OCI-LY7 (cell line): ENCODE data around the gene HYCC2. TPM values are rescaled to one million over a fixed set of nuclear protein-coding genes. Genes with fewer than 3 reads are reported as not detected.

Experiments
- BruUV-seq: library from RNA; stranded (reverse); fragments of 400-500 nt; replicated peaks from 2 replicates; lab custom pipeline; 2021; lab: Mats Ljungman, UMichigan
- CTCF ChIA-PET: fragments of 300-600 bp; sonication (Branson Sonifier 250); formaldehyde crosslinking; loops from one replicate; lab custom pipeline; 2022; ENCODE audit warnings: antibody characterized with exemption; ENCODE audit not compliant: unreplicated experiment; lab: Charles Lee
- POLR2A ChIA-PET: fragments of 300-600 bp; sonication (Branson Sonifier 250); formaldehyde crosslinking; loops from one replicate; lab custom pipeline; 2022; ENCODE audit warnings: antibody characterized with exemption; lab: Charles Lee
- DNase-seq: peaks from one replicate; pipeline ENCODE4 v3.0.0-alpha.2; 2015; ENCODE audit warnings: low spot score
- H2AFZ ChIP-seq: fragments of 200-600 bp; sonication (generic), shearing (Covaris generic); 2 replicates; pipeline ENCODE4 v1.6.1; 2014; ENCODE audit warnings: mild to moderate bottlenecking, antibody characterized with exemption, low read length, moderate library complexity
- H3K27ac ChIP-seq: fragments of 200-600 bp; sonication (generic); 2 replicates; pipeline ENCODE4 v1.5.1; 2014; ENCODE audit warnings: mixed run types, low read depth, mild to moderate bottlenecking, moderate library complexity, low read length, inconsistent platforms; ENCODE audit not compliant: poor library complexity, severe bottlenecking
- H3K36me3 ChIP-seq: fragments of 200-600 bp; sonication (generic); 2 replicates; pipeline ENCODE4 v1.6.1; 2014; ENCODE audit warnings: mild to moderate bottlenecking, antibody characterized with exemption, low read length, moderate library complexity, mixed read lengths; ENCODE audit not compliant: insufficient read depth
- H3K4me1 ChIP-seq: fragments of 200-600 bp; sonication (generic); 2 replicates; pipeline ENCODE4 v1.5.1; 2014; ENCODE audit warnings: mild to moderate bottlenecking, low read length; ENCODE audit not compliant: insufficient read depth, poor library complexity, severe bottlenecking
- H3K4me2 ChIP-seq: fragments of 200-600 bp; sonication (generic); 2 replicates; pipeline ENCODE4 v1.6.1; 2014; ENCODE audit warnings: mild to moderate bottlenecking, low read length
- H3K4me3 ChIP-seq: fragments of 200-600 bp; sonication (generic); 2 replicates; pipeline ENCODE4 v1.5.1; 2014; ENCODE audit warnings: mild to moderate bottlenecking, low read depth, low read length; ENCODE audit not compliant: poor library complexity, severe bottlenecking
- H3K79me2 ChIP-seq: fragments of 200-600 bp; sonication (generic); 2 replicates; pipeline ENCODE4 v1.6.1; 2016; ENCODE audit warnings: low read depth, mild to moderate bottlenecking, low read length, moderate library complexity, mixed read lengths; ENCODE audit not compliant: insufficient read depth
- H3K9me2 ChIP-seq: fragments of 200-600 bp; sonication (generic); 2 replicates; pipeline ENCODE4 v1.6.1; 2016; ENCODE audit warnings: mild to moderate bottlenecking, low read length, mixed read lengths; ENCODE audit not compliant: insufficient read depth
- H3K9me3 ChIP-seq: fragments of 200-600 bp; sonication (generic); 2 replicates; pipeline ENCODE4 v1.6.1; 2014; ENCODE audit warnings: mild to moderate bottlenecking, mixed run types, low read length, mixed read lengths
- H4K20me1 ChIP-seq: fragments of 200-600 bp; sonication (generic); 2 replicates; pipeline ENCODE4 v1.6.1; 2014; ENCODE audit warnings: mild to moderate bottlenecking, antibody characterized with exemption, low read length, moderate library complexity, mixed read lengths; ENCODE audit not compliant: insufficient read depth
- EZH2phosphoT487 ChIP-seq: fragments of 200-600 bp; sonication (generic); IDR thresholded peaks from 2 replicates; pipeline ENCODE4 v1.6.1; 2018; ENCODE audit warnings: low read depth, borderline replicate concordance, mild to moderate bottlenecking, mixed run types, antibody characterized with exemption, low read length, moderate library complexity, mixed read lengths
- intact Hi-C: fragments of 100-400 bp; cut with micrococcal nuclease; formaldehyde crosslinking; loops from one replicate; pipeline ENCODE4 v1.10.0; 2022; ENCODE audit not compliant: unreplicated experiment
- total RNA-seq, 2 experiments: library from RNA; depleted of rRNA in 1 of 2; stranded (reverse); fragments of >200 nt in 1 of 2; shearing (Covaris generic) in 1 of 2; gene quantifications; 2 replicates each; pipeline ENCODE4 v1.2.3, GENCODE V29; 2014 to 2022
- TF ChIP-seq, protein P1 (sequence below): fragments of 200-600 bp; sonication (generic); conservative IDR thresholded peaks from 2 replicates; pipeline ENCODE4 v1.5.1; 2014; ENCODE audit warnings: mild to moderate bottlenecking, antibody characterized with exemption, low read length, moderate library complexity, mixed read lengths

Gene HYCC2
- total RNA-seq, 2 experiments from 2014 or later = 8.6 to 22.0 TPM

DNA sequence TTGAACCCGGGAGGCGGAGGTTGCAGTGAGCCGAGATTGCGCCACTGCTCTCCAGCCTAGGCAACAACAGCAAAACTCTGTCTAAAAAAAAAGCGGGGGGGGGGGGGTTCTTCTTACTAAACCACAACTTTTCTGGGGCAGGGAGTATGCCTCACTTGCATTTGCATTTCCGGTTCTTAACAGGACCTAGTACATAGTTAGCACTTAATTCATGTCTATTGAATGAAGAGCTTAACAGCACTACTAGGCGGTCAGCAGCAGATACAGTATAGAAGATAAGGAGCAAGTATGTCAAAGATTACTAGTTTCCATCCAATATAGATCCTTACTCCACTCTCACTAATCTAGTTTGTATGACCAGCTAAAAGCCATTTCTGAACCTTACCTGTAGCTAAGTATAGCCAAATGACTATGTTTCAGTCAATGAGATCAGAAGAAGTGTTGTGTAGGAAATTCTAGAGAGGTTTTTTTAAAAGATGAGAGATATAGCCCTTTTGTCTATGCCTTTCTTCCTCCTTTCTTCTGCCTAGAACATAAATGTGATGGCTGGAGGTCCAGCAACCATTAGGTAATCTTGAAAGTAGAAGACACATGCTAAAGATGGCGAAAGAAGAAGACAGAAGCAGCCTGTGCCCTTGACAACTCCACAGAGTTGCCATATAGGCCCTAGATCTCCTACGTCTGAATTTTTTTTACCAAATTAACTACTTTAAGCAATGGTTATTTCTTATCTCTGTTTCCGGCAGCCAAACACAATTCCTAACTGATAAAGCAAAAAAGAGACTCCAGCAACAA is 11.3 kb downstream of the HYCC2 start:
- peaks cover 32% of the 10 kb centered on the region for H3K36me3 ChIP-seq
- CTCF ChIA-PET = interaction anchor here (1.2 kb wide), 1 partner anchor 9 kb away, joined by 7 read pairs; no protein-coding TSS in a partner anchor
- no peak overlapping the region for H3K4me3 ChIP-seq
- peaks cover 14% of the 10 kb centered on the region for H3K4me1 ChIP-seq
- no peak overlapping the region for H2AFZ ChIP-seq
- H3K9me2 ChIP-seq = no peaks in the 10 kb centered on the region
- H3K27ac ChIP-seq = peak overlapping the region; percentile 15
- POLR2A ChIA-PET = interaction anchor here (0.6 to 1.2 kb wide), 6 partner anchors 9 to 1453 kb away, joined by 3 to 5 read pairs (median 4); partner anchors contain the start of gene NDUFB3
- DNase-seq = peak; percentile 25
- H3K9me3 ChIP-seq = no peaks in the 10 kb centered on the region
- BruUV-seq = no TSS peak
- H3K4me2 ChIP-seq = peak overlapping the region; percentile 37
- peaks cover 2% of the 10 kb centered on the region; the same call in 1 of the 2 replicates for H4K20me1 ChIP-seq
- no peak for TF ChIP-seq EZH2phosphoT487
- TF ChIP-seq, protein P1, sequence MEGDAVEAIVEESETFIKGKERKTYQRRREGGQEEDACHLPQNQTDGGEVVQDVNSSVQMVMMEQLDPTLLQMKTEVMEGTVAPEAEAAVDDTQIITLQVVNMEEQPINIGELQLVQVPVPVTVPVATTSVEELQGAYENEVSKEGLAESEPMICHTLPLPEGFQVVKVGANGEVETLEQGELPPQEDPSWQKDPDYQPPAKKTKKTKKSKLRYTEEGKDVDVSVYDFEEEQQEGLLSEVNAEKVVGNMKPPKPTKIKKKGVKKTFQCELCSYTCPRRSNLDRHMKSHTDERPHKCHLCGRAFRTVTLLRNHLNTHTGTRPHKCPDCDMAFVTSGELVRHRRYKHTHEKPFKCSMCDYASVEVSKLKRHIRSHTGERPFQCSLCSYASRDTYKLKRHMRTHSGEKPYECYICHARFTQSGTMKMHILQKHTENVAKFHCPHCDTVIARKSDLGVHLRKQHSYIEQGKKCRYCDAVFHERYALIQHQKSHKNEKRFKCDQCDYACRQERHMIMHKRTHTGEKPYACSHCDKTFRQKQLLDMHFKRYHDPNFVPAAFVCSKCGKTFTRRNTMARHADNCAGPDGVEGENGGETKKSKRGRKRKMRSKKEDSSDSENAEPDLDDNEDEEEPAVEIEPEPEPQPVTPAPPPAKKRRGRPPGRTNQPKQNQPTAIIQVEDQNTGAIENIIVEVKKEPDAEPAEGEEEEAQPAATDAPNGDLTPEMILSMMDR = no peak
- intact Hi-C loops = no loop called here
- H3K79me2 ChIP-seq = peaks cover 61% of the 10 kb centered on the region

DNA sequence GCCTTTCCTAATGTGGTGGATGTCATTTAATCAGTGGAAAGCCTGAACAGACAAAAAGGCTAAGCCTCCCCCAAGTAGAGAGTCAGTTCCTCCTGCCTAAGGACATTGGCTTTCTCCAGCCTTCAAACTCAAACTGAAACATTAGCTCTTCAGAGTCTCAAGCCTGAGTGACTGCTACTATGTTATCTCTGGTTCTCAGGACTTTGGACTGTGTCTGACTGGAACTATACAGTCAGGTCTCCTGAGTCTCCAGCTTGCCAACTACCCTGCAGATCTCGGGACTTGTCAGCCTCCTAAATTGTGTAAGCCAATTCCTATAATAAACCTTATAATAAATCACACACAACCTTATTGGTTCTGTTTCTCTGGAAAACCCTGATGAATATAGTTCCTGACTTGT is 12.6 kb downstream of the HYCC2 start:
- no TSS peak for BruUV-seq
- peaks cover 64% of the 10 kb centered on the region; the same call in 1 of the 2 replicates for H3K79me2 ChIP-seq
- ChIA-PET POLR2A (interaction anchor here (1.3 kb wide), 1 partner anchor 9 kb away, joined by 4 read pairs; no protein-coding TSS in a partner anchor), CTCF (interaction anchor here (0.6 kb wide), 1 partner anchor 10 kb away, joined by 3 read pairs; no protein-coding TSS in a partner anchor)
- H3K9me2 ChIP-seq = no peaks in the 10 kb centered on the region
- no peak overlapping the region for H3K4me3 ChIP-seq
- peaks cover 14% of the 10 kb centered on the region for H3K4me1 ChIP-seq
- intact Hi-C loops = no loop called here
- no peak for DNase-seq
- no peak overlapping the region for H3K4me2 ChIP-seq
- no peak overlapping the region for H3K27ac ChIP-seq
- H2AFZ ChIP-seq = no peak overlapping the region
- H4K20me1 ChIP-seq = no peaks in the 10 kb centered on the region
- TF ChIP-seq, protein P1 = no peak
- no peak for TF ChIP-seq EZH2phosphoT487
- peaks cover 37% of the 10 kb centered on the region for H3K36me3 ChIP-seq
- no peaks in the 10 kb centered on the region for H3K9me3 ChIP-seq
